ENCODE measurements around the gene PDE6D. TPM values are rescaled to one million over a fixed set of nuclear protein-coding genes. Genes with fewer than 3 reads are reported as not detected.
"Not testable (repeated sequence)": the region's sequence is repeated elsewhere in the genome, so short reads cannot be mapped to it uniquely, and the experiment has no call there.

Gene PDE6D
- total RNA-seq, 1 donor from 2014 or later: 15.4 TPM

GRCh38 chr2:231764760-231765159 lies 16.3 kb downstream of the PDE6D start:
- H3K4me1 Mint-ChIP-seq: peaks cover 14% of the 10 kb centered on the region
- no peak for DNase-seq (ENCODE audit: low spot score in 2 of 2, unreplicated experiment in 2 of 2)
- H3K36me3 Mint-ChIP-seq: no peaks in the 10 kb centered on the region
- TF ChIP-seq CTCF (IDR thresholded peaks at IDR 0.05; ENCODE audit: unreplicated experiment): no peak
- no peaks in the 10 kb centered on the region for H3K27me3 Mint-ChIP-seq (ENCODE audit: low read depth)
- no peak overlapping the region for H3K27ac Mint-ChIP-seq
- H3K4me3 Mint-ChIP-seq: no peak overlapping the region
- no peaks in the 10 kb centered on the region for H3K9me3 Mint-ChIP-seq

- Mint-ChIP-seq H3K27me3 (ENCODE audit: low read depth) (no peaks in the 10 kb centered on the region), H3K27ac (no peak overlapping the region), H3K4me3 (no peak overlapping the region), H3K36me3 (no peaks in the 10 kb centered on the region), H3K9me3 (no peaks in the 10 kb centered on the region), H3K4me1 (peaks cover 14% of the 10 kb centered on the region)
- DNase-seq (ENCODE audit: low spot score in 2 of 2, unreplicated experiment in 2 of 2): no peak
- no peak for TF ChIP-seq CTCF (IDR thresholded peaks at IDR 0.05; ENCODE audit: unreplicated experiment)
Measured at GRCh38 chr2:231764124-231764523, 17.0 kb downstream of the PDE6D start.

DNA sequence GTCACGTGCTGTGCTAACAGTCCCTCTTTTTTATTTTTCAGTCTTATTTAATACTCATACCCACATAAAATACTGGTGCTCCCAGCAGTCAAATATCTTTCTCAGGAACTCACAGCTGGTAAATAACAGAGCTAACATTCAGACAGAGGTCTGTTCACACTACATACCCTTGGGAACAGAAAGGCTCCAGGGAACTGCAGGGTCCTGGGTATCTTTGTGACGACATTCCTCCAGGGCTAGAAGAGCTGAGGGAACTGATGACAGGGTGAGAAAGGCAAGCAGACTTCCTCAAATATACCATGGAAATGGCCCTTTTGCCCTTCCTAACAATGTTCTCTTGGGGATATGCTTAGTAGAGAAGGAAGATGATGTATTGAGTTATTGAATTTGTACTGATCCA lies 19.3 kb downstream of the PDE6D start:
- no peak for TF ChIP-seq CTCF (IDR thresholded peaks at IDR 0.05; ENCODE audit: unreplicated experiment)
- Mint-ChIP-seq H3K9me3 (no peaks in the 10 kb centered on the region), H3K4me3 (no peak overlapping the region), H3K36me3 (no peaks in the 10 kb centered on the region), H3K4me1 (peaks cover 11% of the 10 kb centered on the region), H3K27me3 (ENCODE audit: low read depth) (no peaks in the 10 kb centered on the region), H3K27ac (no peak overlapping the region)
- DNase-seq (ENCODE audit: low spot score in 2 of 2, unreplicated experiment in 2 of 2): no peak

DNA sequence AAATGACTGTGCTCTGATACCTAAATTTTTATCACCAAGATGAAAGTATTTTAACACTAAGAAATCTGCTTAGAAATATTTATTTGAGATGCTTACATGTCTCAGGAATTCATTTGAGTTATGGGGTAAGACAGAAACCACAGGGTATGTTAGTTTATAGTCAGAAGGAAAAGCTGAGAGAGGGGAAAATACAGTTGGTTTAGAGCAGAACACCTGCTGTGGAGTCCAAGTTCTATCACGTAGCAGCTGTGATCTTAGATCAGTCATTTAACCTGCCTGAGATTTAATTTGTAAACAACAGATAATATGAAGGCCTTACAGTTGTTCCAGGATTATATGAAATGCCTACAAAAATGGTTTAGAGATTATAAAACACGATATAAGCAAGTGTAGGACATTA lies 29.0 kb downstream of the PDE6D start:
- H3K27ac Mint-ChIP-seq: no peak overlapping the region
- no peaks in the 10 kb centered on the region for H3K9me3 Mint-ChIP-seq
- no peaks in the 10 kb centered on the region for H3K36me3 Mint-ChIP-seq
- no peaks in the 10 kb centered on the region for H3K4me1 Mint-ChIP-seq
- no peak overlapping the region for H3K4me3 Mint-ChIP-seq
- H3K27me3 Mint-ChIP-seq (ENCODE audit: low read depth): no peaks in the 10 kb centered on the region
- no peak for DNase-seq (ENCODE audit: low spot score in 2 of 2, unreplicated experiment in 2 of 2)
- no peak for TF ChIP-seq CTCF (IDR thresholded peaks at IDR 0.05; ENCODE audit: unreplicated experiment)

GRCh38 chr2:231751042-231751815 lies 29.9 kb downstream of the PDE6D start:
- no peak for TF ChIP-seq CTCF (IDR thresholded peaks at IDR 0.05; ENCODE audit: unreplicated experiment)
- Mint-ChIP-seq H3K4me1 (no peaks in the 10 kb centered on the region), H3K36me3 (no peaks in the 10 kb centered on the region), H3K27me3 (ENCODE audit: low read depth) (no peaks in the 10 kb centered on the region), H3K9me3 (no peaks in the 10 kb centered on the region), H3K27ac (no peak overlapping the region), H3K4me3 (no peak overlapping the region)
- DNase-seq (ENCODE audit: low spot score in 2 of 2, unreplicated experiment in 2 of 2): no peak

GRCh38 chr2:231749016-231749415 lies 32.1 kb downstream of the PDE6D start:
- not testable (repeated sequence) for H3K36me3 Mint-ChIP-seq

GRCh38 chr2:231748153-231748896 lies 32.8 kb downstream of the PDE6D start:
- H3K4me1 Mint-ChIP-seq; H3K9me3 Mint-ChIP-seq; H3K36me3 Mint-ChIP-seq; H3K27me3 Mint-ChIP-seq (ENCODE audit: low read depth); H3K4me3 Mint-ChIP-seq; H3K27ac Mint-ChIP-seq; DNase-seq (ENCODE audit: low spot score in 2 of 2, unreplicated experiment in 2 of 2): not testable (repeated sequence)

More at GRCh38 chr2:231749016-231749415, 32.1 kb downstream of the PDE6D start:
- H3K27me3 Mint-ChIP-seq (ENCODE audit: low read depth); H3K27ac Mint-ChIP-seq; H3K9me3 Mint-ChIP-seq; H3K4me1 Mint-ChIP-seq; DNase-seq (ENCODE audit: low spot score in 2 of 2, unreplicated experiment in 2 of 2); H3K4me3 Mint-ChIP-seq: not testable (repeated sequence)

Data from mesothelial cell of epicardium (in vitro differentiated cells).